Vagina (tissue), 2 donors: ENCODE data around the gene LHFPL2.

Experiments
- POLR2A ChIP-seq, 2 donors: fragments of 450-650 bp; IDR thresholded peaks; one replicate each; pipeline ENCODE4 v1.6.1; 2017; ENCODE audit warnings: antibody characterized with exemption in 2 of 2, mild to moderate bottlenecking in 2 of 2, moderate library complexity in 2 of 2
- TF ChIP-seq, protein P1 (sequence below), 3 experiments: fragments of 450-650 bp in 2 of 3; fragments of 200-600 bp in 1 of 3; sonication (generic) in 1 of 3; IDR thresholded peaks; one replicate each; pipeline ENCODE4 v1.5.1; 2017 to 2019; ENCODE audit warnings: antibody characterized with exemption in 3 of 3, mild to moderate bottlenecking in 2 of 3, moderate library complexity in 2 of 3

DNA sequence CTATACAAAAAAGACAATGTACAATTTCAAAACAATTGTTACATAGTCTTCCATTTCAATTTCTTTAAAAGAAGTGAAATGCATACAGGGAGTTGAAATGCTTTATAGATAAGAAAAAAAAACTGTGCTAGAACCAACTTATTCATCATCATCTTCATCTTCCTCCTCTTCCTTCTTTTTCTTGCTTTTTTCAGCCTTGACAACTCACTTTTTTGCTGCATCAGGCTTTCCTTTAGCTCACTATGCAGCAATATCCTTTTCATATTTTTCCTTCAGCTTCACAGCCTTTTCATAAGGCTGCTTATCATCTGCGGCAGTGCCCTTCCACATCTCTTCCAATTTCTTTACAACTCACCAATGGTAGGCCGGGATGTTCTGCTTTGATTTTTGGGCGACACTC, 4.4 kb downstream of the LHFPL2 start:
- TF ChIP-seq, protein P1, sequence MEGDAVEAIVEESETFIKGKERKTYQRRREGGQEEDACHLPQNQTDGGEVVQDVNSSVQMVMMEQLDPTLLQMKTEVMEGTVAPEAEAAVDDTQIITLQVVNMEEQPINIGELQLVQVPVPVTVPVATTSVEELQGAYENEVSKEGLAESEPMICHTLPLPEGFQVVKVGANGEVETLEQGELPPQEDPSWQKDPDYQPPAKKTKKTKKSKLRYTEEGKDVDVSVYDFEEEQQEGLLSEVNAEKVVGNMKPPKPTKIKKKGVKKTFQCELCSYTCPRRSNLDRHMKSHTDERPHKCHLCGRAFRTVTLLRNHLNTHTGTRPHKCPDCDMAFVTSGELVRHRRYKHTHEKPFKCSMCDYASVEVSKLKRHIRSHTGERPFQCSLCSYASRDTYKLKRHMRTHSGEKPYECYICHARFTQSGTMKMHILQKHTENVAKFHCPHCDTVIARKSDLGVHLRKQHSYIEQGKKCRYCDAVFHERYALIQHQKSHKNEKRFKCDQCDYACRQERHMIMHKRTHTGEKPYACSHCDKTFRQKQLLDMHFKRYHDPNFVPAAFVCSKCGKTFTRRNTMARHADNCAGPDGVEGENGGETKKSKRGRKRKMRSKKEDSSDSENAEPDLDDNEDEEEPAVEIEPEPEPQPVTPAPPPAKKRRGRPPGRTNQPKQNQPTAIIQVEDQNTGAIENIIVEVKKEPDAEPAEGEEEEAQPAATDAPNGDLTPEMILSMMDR (IDR thresholded peaks at IDR 0.05): no peak
- no peak for TF ChIP-seq POLR2A (IDR thresholded peaks at IDR 0.05)
